CD4-positive, alpha-beta T cell (primary cell): ENCODE measurements around the gene KCNK17. TPM values are rescaled to one million over a fixed set of nuclear protein-coding genes. Genes with fewer than 3 reads are reported as not detected.

Source experiments
- ATAC-seq: fragments of 200-7000 bp; cut with Tn5 transposase; one replicate; pipeline ENCODE4 v1.10.0; 2022; ENCODE audit warnings: mild to moderate bottlenecking; ENCODE audit not compliant: poor library complexity
- CTCF ChIA-PET: fragments of 350-600 bp; sonication (Branson Sonifier 250); formaldehyde crosslinking; loops from one replicate; lab custom pipeline; 2021; ENCODE audit warnings: antibody characterized with exemption, inconsistent platforms; lab: Charles Lee
- POLR2A ChIA-PET: fragments of 350-600 bp; sonication (Branson Sonifier 250); formaldehyde crosslinking; loops from one replicate; lab custom pipeline; 2021; ENCODE audit warnings: antibody characterized with exemption, inconsistent platforms; lab: Charles Lee
- DNase-seq, 14 experiments: peaks; one replicate each; pipeline ENCODE4 v3.0.0-alpha.2; 2013 to 2020; ENCODE audit warnings: mixed read lengths in 2 of 14
- H3K27ac ChIP-seq, 2 donors: one replicate each; pipeline versions ENCODE4 v1.5.1 to v1.7.0; 2013; ENCODE audit warnings: low read length in 2 of 2, low read depth in 1 of 2, mild to moderate bottlenecking in 1 of 2
- H3K27me3 ChIP-seq, 2 experiments: 1 replicate in 1 of 2; 2 replicates in 1 of 2; pipeline versions ENCODE4 v1.6.1 to v1.7.0; 2013; ENCODE audit warnings: low read length in 2 of 2, control low read depth in 1 of 2, mild to moderate bottlenecking in 1 of 2, moderate library complexity in 1 of 2; ENCODE audit not compliant: insufficient read depth in 2 of 2, control insufficient read depth in 1 of 2
- H3K36me3 ChIP-seq: one replicate; pipeline ENCODE4 v1.6.1; 2013; ENCODE audit warnings: low read length, control low read depth; ENCODE audit not compliant: insufficient read depth
- H3K4me1 ChIP-seq: one replicate; pipeline ENCODE4 v1.6.1; 2013; ENCODE audit warnings: low read length, control low read depth; ENCODE audit not compliant: insufficient read depth
- H3K4me3 ChIP-seq: one replicate; pipeline ENCODE4 v1.5.1; 2013; ENCODE audit warnings: mild to moderate bottlenecking, low read length, moderate library complexity
- H3K9me3 ChIP-seq, 2 experiments: 1 replicate in 1 of 2; 2 replicates in 1 of 2; pipeline versions ENCODE4 v1.6.1 to v1.7.0; 2013; ENCODE audit warnings: low read length in 2 of 2, mild to moderate bottlenecking in 2 of 2, control low read depth in 1 of 2, moderate library complexity in 1 of 2; ENCODE audit not compliant: control insufficient read depth in 1 of 2, insufficient read depth in 1 of 2
- H3K27ac Mint-ChIP-seq: one replicate; pipeline ENCODE4 v1.8.0; 2020; ENCODE audit warnings: mixed read lengths
- H3K27me3 Mint-ChIP-seq: one replicate; pipeline ENCODE4 v1.8.0; 2021; ENCODE audit warnings: mixed read lengths
- H3K36me3 Mint-ChIP-seq: one replicate; pipeline ENCODE4 v1.8.0; 2021; ENCODE audit warnings: low read depth, mixed read lengths
- H3K4me1 Mint-ChIP-seq: one replicate; pipeline ENCODE4 v1.8.0; 2021; ENCODE audit warnings: low read depth, mixed read lengths
- H3K4me3 Mint-ChIP-seq: one replicate; pipeline ENCODE4 v1.8.0; 2020; ENCODE audit warnings: mild to moderate bottlenecking, mixed read lengths
- H3K9me3 Mint-ChIP-seq: one replicate; pipeline ENCODE4 v1.8.0; 2020; ENCODE audit warnings: mixed read lengths
- CTCF ChIP-seq: fragments of 200-600 bp; IDR thresholded peaks from one replicate; pipeline ENCODE4 v1.8.0; 2022; ENCODE audit warnings: antibody characterized with exemption, mild to moderate bottlenecking
- intact Hi-C, 2 experiments: fragments of 100-400 bp; cut with DNase I in 1 of 2; cut with micrococcal nuclease in 1 of 2; formaldehyde crosslinking; loops; one replicate each; pipeline versions ENCODE4 v1.15.1 to v1.9.0; 2023 to 2025; cut with DNase I, micrococcal nuclease
- total RNA-seq, 174 experiments: library from RNA in 2 of 174; stranded (reverse) in 2 of 174; gene quantifications; one replicate each; pipeline ENCODE4 v1.2.3 and lab custom pipeline; 2021 to 2026

Gene KCNK17
- total RNA-seq, 2 experiments from 2014 or later = not detected

GRCh38 chr6:39338397-39338796 lies 24.2 kb upstream of the KCNK17 start:
- no peak overlapping the region for H3K27ac ChIP-seq
- H3K4me1 ChIP-seq = peaks cover 11% of the 10 kb centered on the region
- H3K36me3 Mint-ChIP-seq = no peaks in the 10 kb centered on the region
- no peak overlapping the region for H3K4me3 ChIP-seq
- intact Hi-C loops = no loop called here
- no peaks in the 10 kb centered on the region for H3K9me3 Mint-ChIP-seq
- CTCF ChIA-PET = no interaction called here
- DNase-seq = no peak
- H3K27ac Mint-ChIP-seq = no peak overlapping the region
- peaks cover 8% of the 10 kb centered on the region for H3K4me1 Mint-ChIP-seq
- peaks cover 21% of the 10 kb centered on the region for H3K27me3 Mint-ChIP-seq
- TF ChIP-seq CTCF = no peak
- H3K4me3 Mint-ChIP-seq = no peak overlapping the region
- H3K27me3 ChIP-seq = peaks cover 0 to 9% of the 10 kb centered on the region in 2 experiments
- no peaks in the 10 kb centered on the region for H3K36me3 ChIP-seq
- POLR2A ChIA-PET = no interaction called here
- no peak for ATAC-seq
- no peaks in the 10 kb centered on the region for H3K9me3 ChIP-seq

GRCh38 chr6:39335780-39336545 lies 21.7 kb upstream of the KCNK17 start:
- TF ChIP-seq CTCF = no peak
- Histone ChIP-seq H3K27ac (no peak overlapping the region), H3K9me3 (no peaks in the 10 kb centered on the region), H3K27me3 (peaks cover 0 to 9% of the 10 kb centered on the region in 2 experiments), H3K4me3 (no peak overlapping the region), H3K36me3 (no peaks in the 10 kb centered on the region), H3K4me1 (peaks cover 11% of the 10 kb centered on the region)
- H3K9me3 Mint-ChIP-seq = no peaks in the 10 kb centered on the region
- H3K4me3 Mint-ChIP-seq = no peak overlapping the region
- no peak overlapping the region for H3K27ac Mint-ChIP-seq
- H3K36me3 Mint-ChIP-seq = no peaks in the 10 kb centered on the region
- ChIA-PET POLR2A (no interaction called here), CTCF (no interaction called here)
- H3K4me1 Mint-ChIP-seq = peaks cover 8% of the 10 kb centered on the region
- ATAC-seq (no peak), DNase-seq (peak in 1 of 14 experiments; percentile 20)
- intact Hi-C loops = no loop called here
- H3K27me3 Mint-ChIP-seq = peaks cover 29% of the 10 kb centered on the region

- peaks cover 11% of the 10 kb centered on the region for H3K4me1 ChIP-seq
- intact Hi-C loops = no loop called here
- H3K27me3 ChIP-seq = peaks cover 0 to 9% of the 10 kb centered on the region in 2 experiments
- DNase-seq (no peak), ATAC-seq (no peak)
- Mint-ChIP-seq H3K36me3 (no peaks in the 10 kb centered on the region), H3K27ac (no peak overlapping the region), H3K27me3 (peaks cover 31% of the 10 kb centered on the region), H3K4me3 (no peak overlapping the region), H3K9me3 (no peaks in the 10 kb centered on the region), H3K4me1 (peaks cover 8% of the 10 kb centered on the region)
- H3K9me3 ChIP-seq = no peaks in the 10 kb centered on the region
- no peak overlapping the region for H3K27ac ChIP-seq
- POLR2A ChIA-PET = no interaction called here
- H3K36me3 ChIP-seq = no peaks in the 10 kb centered on the region
- TF ChIP-seq CTCF = no peak
- no peak overlapping the region for H3K4me3 ChIP-seq
- CTCF ChIA-PET = no interaction called here
These were observed 19.6 kb upstream of the KCNK17 start for GRCh38 chr6:39333644-39334438.
